Upper lobe of left lung (tissue), 4 donors: ENCODE data around the gene CES2.

Experiments
- CTCF ChIP-seq, 6 experiments: fragments of 450-650 bp in 4 of 6; fragments of 200-600 bp in 2 of 6; sonication (generic) in 2 of 6; IDR thresholded peaks; one replicate each; pipeline ENCODE4 v1.5.1; 2016 to 2019; ENCODE audit warnings: antibody characterized with exemption in 6 of 6
- POLR2A ChIP-seq, 4 donors: fragments of 450-650 bp; IDR thresholded peaks; one replicate each; pipeline ENCODE4 v1.5.1; 2016 to 2017; ENCODE audit warnings: antibody characterized with exemption in 4 of 4, mild to moderate bottlenecking in 2 of 4

- TF ChIP-seq POLR2A (IDR thresholded peaks at IDR 0.05) (no peak), CTCF (IDR thresholded peaks at IDR 0.05) (no peak)
These were observed 28.7 kb downstream of the CES2 start for GRCh38 chr16:66964049-66964448.
